H1 (cell line): ENCODE measurements around the gene KIAA1614. TPM values are rescaled to one million over a fixed set of nuclear protein-coding genes. Genes with fewer than 3 reads are reported as not detected.
A peak's percentile ranks its signal among the peaks of the same experiment; 100 is the strongest.

Experiments used
- CBX5 ChIP-seq: fragments of 300-800, 300-1000 bp; sonication (generic); IDR thresholded peaks from 2 replicates; pipeline ENCODE4 v1.7.1; 2016; ENCODE audit warnings: antibody characterized with exemption, low read length, low read depth
- CEBPB ChIP-seq: IDR thresholded peaks from 2 replicates; pipeline ENCODE4 v1.6.1; 2012; ENCODE audit warnings: low read depth, low read length
- CHD2 ChIP-seq: IDR thresholded peaks from 2 replicates; pipeline ENCODE4 v1.6.1; 2012; ENCODE audit warnings: low read length, improper control_type of control experiment
- CREB1 ChIP-seq: IDR thresholded peaks from 2 replicates; pipeline ENCODE4 v1.6.1; 2012; ENCODE audit warnings: inconsistent platforms
- E2F6 ChIP-seq: IDR thresholded peaks from 2 replicates; pipeline ENCODE4 v1.6.1; 2012; ENCODE audit warnings: inconsistent platforms
- EP300 ChIP-seq, 2 experiments: IDR thresholded peaks; 1 replicate in 1 of 2; 2 replicates in 1 of 2; pipeline ENCODE4 v1.6.1; 2011 to 2012; ENCODE audit warnings: low read depth in 2 of 2, low read length in 2 of 2, mild to moderate bottlenecking in 2 of 2, borderline replicate concordance in 1 of 2, inconsistent platforms in 1 of 2, moderate library complexity in 1 of 2
- FOSL1 ChIP-seq: IDR thresholded peaks from 2 replicates; pipeline ENCODE4 v1.6.1; 2011; ENCODE audit warnings: mild to moderate bottlenecking, low read depth, low read length, moderate library complexity; ENCODE audit not compliant: insufficient read depth
- GABPA ChIP-seq: IDR thresholded peaks from 2 replicates; pipeline ENCODE4 v1.6.1; 2011; ENCODE audit warnings: mild to moderate bottlenecking, low read length, moderate library complexity, borderline replicate concordance; ENCODE audit not compliant: insufficient read depth
- HDAC2 ChIP-seq, 2 experiments: fragments of 300-600 bp in 1 of 2; sonication (generic) in 1 of 2; IDR thresholded peaks; 2 replicates each; pipeline ENCODE4 v1.6.1; 2011 to 2012; ENCODE audit warnings: low read depth in 2 of 2, low read length in 2 of 2, mild to moderate bottlenecking in 2 of 2, moderate library complexity in 2 of 2, borderline replicate concordance in 1 of 2, inconsistent platforms in 1 of 2
- POLR2A ChIP-seq, 2 experiments: IDR thresholded peaks; 1 replicate in 1 of 2; 2 replicates in 1 of 2; pipeline ENCODE4 v1.6.1; 2011; ENCODE audit warnings: low read depth in 2 of 2, low read length in 2 of 2, mild to moderate bottlenecking in 2 of 2; ENCODE audit errors: control extremely low read depth in 1 of 2
- POU5F1 ChIP-seq: IDR thresholded peaks from 2 replicates; pipeline ENCODE4 v1.6.1; 2011; ENCODE audit warnings: low read depth, mild to moderate bottlenecking, low read length, moderate library complexity
- RBBP5 ChIP-seq: IDR thresholded peaks from 2 replicates; pipeline ENCODE4 v1.7.1; 2012; ENCODE audit warnings: low read depth, mild to moderate bottlenecking, inconsistent platforms, low read length, moderate library complexity, borderline replicate concordance
- SIRT6 ChIP-seq: IDR thresholded peaks from one replicate; pipeline ENCODE4 v1.7.1; 2012; ENCODE audit warnings: low read length, inconsistent platforms
- SP1 ChIP-seq: IDR thresholded peaks from 2 replicates; pipeline ENCODE4 v1.6.1; 2011; ENCODE audit warnings: low read depth, low read length
- SRF ChIP-seq: IDR thresholded peaks from 2 replicates; pipeline ENCODE4 v1.6.1; 2011; ENCODE audit warnings: mild to moderate bottlenecking, low read depth, low read length, moderate library complexity
- TAF1 ChIP-seq: IDR thresholded peaks from 2 replicates; pipeline ENCODE4 v1.6.1; 2011; ENCODE audit warnings: mild to moderate bottlenecking, low read depth, low read length
- TAF7 ChIP-seq: optimal IDR thresholded peaks from 2 replicates; pipeline ENCODE3; 2011; ENCODE audit warnings: low read depth, mild to moderate bottlenecking, inconsistent platforms, low read length, moderate library complexity, borderline replicate concordance
- TCF12 ChIP-seq: IDR thresholded peaks from 2 replicates; pipeline ENCODE4 v1.6.1; 2011; ENCODE audit warnings: low read depth, mild to moderate bottlenecking, low read length
- TEAD4 ChIP-seq: IDR thresholded peaks from 2 replicates; pipeline ENCODE4 v1.6.1; 2012; ENCODE audit warnings: low read depth, low read length, inconsistent platforms, mixed read lengths
- polyA plus RNA-seq, 7 experiments: library from polyadenylated mRNA; depleted of rRNA in 3 of 7; stranded (reverse) in 5 of 7; unstranded in 2 of 7; fragments of >200 nt in 5 of 7; fragments of 200-250 nt in 2 of 7; gene quantifications; 1 replicate in 5 of 7; 2 replicates in 1 of 7; 4 replicates in 1 of 7; pipeline versions ENCODE4 v1.2.1 to v1.2.3, GENCODE V29; 2011 to 2013; ENCODE audit warnings: missing spikeins in 2 of 7, mixed read lengths in 2 of 7
- total RNA-seq: library from RNA; stranded (reverse); fragmentation: NEBNext Ultra II Directional; extraction: Animal tissue kit (Norgen Biotek cat#: 25700); gene quantifications from 2 replicates; pipeline ENCODE4 v1.2.1, GENCODE V29; 2021
- TF ChIP-seq, protein P1 (sequence below), 3 experiments: IDR thresholded peaks; 1 replicate in 2 of 3; 2 replicates in 1 of 3; pipeline versions ENCODE4 v1.5.1 to v1.6.1; 2011; ENCODE audit warnings: low read length in 3 of 3, mild to moderate bottlenecking in 3 of 3, inconsistent platforms in 2 of 3, low read depth in 1 of 3, moderate library complexity in 1 of 3; ENCODE audit not compliant: insufficient read depth in 1 of 3; ENCODE audit errors: control extremely low read depth in 1 of 3

Gene KIAA1614
- total and polyA plus RNA-seq, 2 of the 8 experiments (the other 6 are each of a cell fraction or from before 2014, with no cell fraction given): 1.3 to 3.1 TPM

DNA sequence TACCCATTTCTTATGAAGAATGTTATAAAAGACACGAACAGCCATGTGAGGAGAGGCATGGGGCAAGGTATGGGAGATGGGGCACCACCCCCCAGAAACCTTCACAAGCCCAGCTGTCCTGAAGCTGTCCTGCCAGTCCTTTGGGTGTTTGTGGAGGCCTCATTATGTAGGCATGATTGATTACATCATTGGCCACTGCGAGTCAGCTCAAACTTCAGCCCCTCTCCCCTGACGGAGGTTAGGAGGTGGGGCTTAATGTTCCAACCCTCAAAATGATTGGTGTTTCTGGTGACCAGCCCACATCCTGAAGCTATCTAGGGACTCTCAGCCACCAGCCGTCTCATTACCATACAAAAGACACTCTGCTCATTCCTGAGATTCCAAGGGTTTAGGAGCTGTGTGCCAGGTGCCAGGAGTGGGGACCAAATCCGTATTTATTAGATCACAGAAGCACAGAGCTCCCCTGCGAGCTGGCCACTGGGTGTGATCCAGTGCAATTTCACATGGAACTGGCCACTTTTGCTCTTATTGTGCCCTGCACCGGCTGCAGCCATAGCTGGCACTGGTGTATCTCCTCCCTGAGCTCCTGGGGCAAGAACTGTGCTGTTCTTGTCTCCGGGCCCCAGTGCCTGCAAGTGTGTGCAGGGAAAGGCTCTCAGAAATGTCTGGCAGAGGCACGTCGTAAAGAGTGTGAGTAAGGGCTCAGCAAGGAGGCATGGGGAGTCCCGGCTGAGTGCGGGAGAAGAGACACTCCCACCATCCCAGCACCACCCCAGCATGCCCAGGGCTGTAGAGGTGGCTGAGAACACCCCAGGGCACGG lies 10.5 kb downstream of the KIAA1614 start (continued):
- peak; percentile 51; the same call in 1 of the 2 replicates for TF ChIP-seq CHD2
- peak; percentile 97 for TF ChIP-seq RBBP5
- TF ChIP-seq EP300 (IDR thresholded peaks at IDR 0.05; ENCODE audit: borderline replicate concordance in 1 of 2, low read depth in 2 of 2, low read length in 2 of 2): no peak
- TF ChIP-seq TAF7: no peak
- TF ChIP-seq, protein P1, sequence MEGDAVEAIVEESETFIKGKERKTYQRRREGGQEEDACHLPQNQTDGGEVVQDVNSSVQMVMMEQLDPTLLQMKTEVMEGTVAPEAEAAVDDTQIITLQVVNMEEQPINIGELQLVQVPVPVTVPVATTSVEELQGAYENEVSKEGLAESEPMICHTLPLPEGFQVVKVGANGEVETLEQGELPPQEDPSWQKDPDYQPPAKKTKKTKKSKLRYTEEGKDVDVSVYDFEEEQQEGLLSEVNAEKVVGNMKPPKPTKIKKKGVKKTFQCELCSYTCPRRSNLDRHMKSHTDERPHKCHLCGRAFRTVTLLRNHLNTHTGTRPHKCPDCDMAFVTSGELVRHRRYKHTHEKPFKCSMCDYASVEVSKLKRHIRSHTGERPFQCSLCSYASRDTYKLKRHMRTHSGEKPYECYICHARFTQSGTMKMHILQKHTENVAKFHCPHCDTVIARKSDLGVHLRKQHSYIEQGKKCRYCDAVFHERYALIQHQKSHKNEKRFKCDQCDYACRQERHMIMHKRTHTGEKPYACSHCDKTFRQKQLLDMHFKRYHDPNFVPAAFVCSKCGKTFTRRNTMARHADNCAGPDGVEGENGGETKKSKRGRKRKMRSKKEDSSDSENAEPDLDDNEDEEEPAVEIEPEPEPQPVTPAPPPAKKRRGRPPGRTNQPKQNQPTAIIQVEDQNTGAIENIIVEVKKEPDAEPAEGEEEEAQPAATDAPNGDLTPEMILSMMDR (IDR thresholded peaks at IDR 0.05; ENCODE audit: control extremely low read depth in 1 of 3, insufficient read depth in 1 of 3, low read depth in 1 of 3, low read length in 3 of 3): no peak
- TF ChIP-seq CBX5: no peak
- TF ChIP-seq TAF1: peak; percentile 60; the same call in 1 of the 2 replicates
- TF ChIP-seq CREB1: no peak; the same call in 1 of the 2 replicates
- peak; percentile 78; the same call in 1 of the 2 replicates for TF ChIP-seq CEBPB
- peak in 1 of 2 experiments; percentile 63; a peak in 2 of 3 replicates for TF ChIP-seq POLR2A (IDR thresholded peaks at IDR 0.05; ENCODE audit: control extremely low read depth in 1 of 2, low read depth in 2 of 2, low read length in 2 of 2)
- TF ChIP-seq TEAD4: peak; percentile 100
- TF ChIP-seq TCF12: peak; percentile 97
- TF ChIP-seq GABPA: no peak
- peak; percentile 63; the same call in 1 of the 2 replicates for TF ChIP-seq SP1
- no peak for TF ChIP-seq SIRT6
- TF ChIP-seq FOSL1: no peak
- no peak for TF ChIP-seq POU5F1
- TF ChIP-seq SRF: no peak
- peak; percentile 51 to 79; a peak in 2 of 4 replicates for TF ChIP-seq HDAC2 (IDR thresholded peaks at IDR 0.05; ENCODE audit: borderline replicate concordance in 1 of 2, low read depth in 2 of 2, low read length in 2 of 2)
- TF ChIP-seq E2F6: no peak
